Activated B cell treated with CpG ODN at 0.5 μM for 24 hours (primary cell): ENCODE results near the gene NUP107. TPM values are rescaled to one million over a fixed set of nuclear protein-coding genes. Genes with fewer than 3 reads are reported as not detected.

ENCODE experiments used
- ATAC-seq: fragments of 200-7000 bp; cut with Tn5 transposase; one replicate; pipeline ENCODE4 v1.10.0; 2021; ENCODE audit warnings: low read depth, mild to moderate bottlenecking, moderate library complexity
- CTCF ChIA-PET: fragments of 350-600 bp; sonication (Branson Sonifier 250); formaldehyde crosslinking; loops from one replicate; lab custom pipeline; 2021; ENCODE audit warnings: antibody characterized with exemption; lab: Charles Lee
- POLR2A ChIA-PET: fragments of 350-600 bp; sonication (Branson Sonifier 250); formaldehyde crosslinking; loops from one replicate; lab custom pipeline; 2021; ENCODE audit warnings: antibody characterized with exemption; lab: Charles Lee
- DNase-seq: peaks from one replicate; pipeline ENCODE4 v3.0.0; 2022
- H3K27ac Mint-ChIP-seq: one replicate; pipeline ENCODE4 v1.8.0; 2020; ENCODE audit warnings: mixed read lengths
- H3K27me3 Mint-ChIP-seq: one replicate; pipeline ENCODE4 v1.8.0; 2021; ENCODE audit warnings: mixed read lengths
- H3K36me3 Mint-ChIP-seq: one replicate; pipeline ENCODE4 v1.8.0; 2021; ENCODE audit warnings: low read depth, mixed read lengths
- H3K4me1 Mint-ChIP-seq: one replicate; pipeline ENCODE4 v1.8.0; 2021; ENCODE audit warnings: mixed read lengths
- H3K4me3 Mint-ChIP-seq: one replicate; pipeline ENCODE4 v1.8.0; 2020; ENCODE audit warnings: mild to moderate bottlenecking, mixed read lengths
- H3K9me3 Mint-ChIP-seq: one replicate; pipeline ENCODE4 v1.8.0; 2020; ENCODE audit warnings: mixed read lengths
- intact Hi-C: fragments of 100-400 bp; cut with micrococcal nuclease; formaldehyde crosslinking; loops from one replicate; pipeline ENCODE4 v1.15.1; 2024
- total RNA-seq: library from RNA; stranded (reverse); gene quantifications from 2 replicates; pipeline ENCODE4 v1.2.3, GENCODE V29; 2022
- TF ChIP-seq, protein P1 (sequence below): fragments of 200-600 bp; IDR thresholded peaks from one replicate; pipeline ENCODE4 v1.8.0; 2022; ENCODE audit warnings: antibody characterized with exemption, mild to moderate bottlenecking

The NUP107 gene
- total RNA-seq, 1 donor from 2014 or later: 90.8 TPM

DNA sequence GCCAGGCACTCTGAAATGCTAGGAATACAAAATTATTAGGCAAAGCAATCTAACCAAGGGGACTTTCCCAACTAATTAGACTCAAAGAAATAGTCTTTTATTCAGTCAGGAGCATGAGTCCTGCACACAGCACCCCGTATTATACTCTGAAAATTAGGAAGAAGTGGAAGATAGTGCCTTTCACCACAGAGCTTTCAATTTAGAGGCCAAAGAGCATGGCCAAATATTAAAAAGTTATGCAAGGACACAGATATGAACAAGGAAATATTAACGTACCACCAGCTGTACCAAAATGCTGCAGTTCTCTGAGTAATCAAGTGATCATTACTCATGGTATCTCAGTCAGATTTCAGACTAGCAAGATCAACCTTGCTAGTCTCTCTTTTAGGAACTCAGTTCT lies 98.6 kb downstream of the NUP107 start:
- ChIA-PET CTCF (no interaction called here), POLR2A (no interaction called here)
- H3K9me3 Mint-ChIP-seq: no peaks in the 10 kb centered on the region
- H3K27me3 Mint-ChIP-seq: no peaks in the 10 kb centered on the region
- TF ChIP-seq, protein P1, sequence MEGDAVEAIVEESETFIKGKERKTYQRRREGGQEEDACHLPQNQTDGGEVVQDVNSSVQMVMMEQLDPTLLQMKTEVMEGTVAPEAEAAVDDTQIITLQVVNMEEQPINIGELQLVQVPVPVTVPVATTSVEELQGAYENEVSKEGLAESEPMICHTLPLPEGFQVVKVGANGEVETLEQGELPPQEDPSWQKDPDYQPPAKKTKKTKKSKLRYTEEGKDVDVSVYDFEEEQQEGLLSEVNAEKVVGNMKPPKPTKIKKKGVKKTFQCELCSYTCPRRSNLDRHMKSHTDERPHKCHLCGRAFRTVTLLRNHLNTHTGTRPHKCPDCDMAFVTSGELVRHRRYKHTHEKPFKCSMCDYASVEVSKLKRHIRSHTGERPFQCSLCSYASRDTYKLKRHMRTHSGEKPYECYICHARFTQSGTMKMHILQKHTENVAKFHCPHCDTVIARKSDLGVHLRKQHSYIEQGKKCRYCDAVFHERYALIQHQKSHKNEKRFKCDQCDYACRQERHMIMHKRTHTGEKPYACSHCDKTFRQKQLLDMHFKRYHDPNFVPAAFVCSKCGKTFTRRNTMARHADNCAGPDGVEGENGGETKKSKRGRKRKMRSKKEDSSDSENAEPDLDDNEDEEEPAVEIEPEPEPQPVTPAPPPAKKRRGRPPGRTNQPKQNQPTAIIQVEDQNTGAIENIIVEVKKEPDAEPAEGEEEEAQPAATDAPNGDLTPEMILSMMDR: no peak
- no peak for ATAC-seq
- no peak for DNase-seq
- peaks cover 16% of the 10 kb centered on the region for H3K4me1 Mint-ChIP-seq
- intact Hi-C loops: no loop called here
- H3K4me3 Mint-ChIP-seq: no peak overlapping the region
- no peak overlapping the region for H3K27ac Mint-ChIP-seq
- H3K36me3 Mint-ChIP-seq: no peaks in the 10 kb centered on the region

DNA sequence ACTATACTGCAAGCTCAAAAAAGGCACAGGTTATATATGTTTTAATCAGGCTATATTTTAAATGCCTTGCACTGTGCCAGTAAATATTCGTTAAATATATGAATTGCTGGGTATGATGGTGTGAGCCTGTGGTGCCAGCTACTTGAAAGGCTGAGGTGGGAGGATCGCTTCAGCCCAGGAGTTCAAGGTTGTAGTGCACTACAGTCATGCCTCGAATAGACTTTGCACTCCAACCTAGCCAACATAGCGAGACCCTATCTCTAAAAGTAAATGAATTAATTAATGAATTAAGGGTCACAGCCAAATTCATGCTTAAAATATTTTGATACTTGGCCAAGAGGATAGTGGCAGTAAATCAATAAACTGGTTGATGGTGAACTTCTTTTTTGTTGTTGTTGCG lies 99.0 kb downstream of the NUP107 start:
- DNase-seq: no peak
- Mint-ChIP-seq H3K36me3 (no peaks in the 10 kb centered on the region), H3K4me1 (peaks cover 16% of the 10 kb centered on the region), H3K27me3 (no peaks in the 10 kb centered on the region), H3K27ac (no peak overlapping the region), H3K4me3 (no peak overlapping the region), H3K9me3 (no peaks in the 10 kb centered on the region)
- ATAC-seq: no peak
- ChIA-PET CTCF (no interaction called here), POLR2A (no interaction called here)
- intact Hi-C loops: no loop called here
- TF ChIP-seq, protein P1: no peak

DNA sequence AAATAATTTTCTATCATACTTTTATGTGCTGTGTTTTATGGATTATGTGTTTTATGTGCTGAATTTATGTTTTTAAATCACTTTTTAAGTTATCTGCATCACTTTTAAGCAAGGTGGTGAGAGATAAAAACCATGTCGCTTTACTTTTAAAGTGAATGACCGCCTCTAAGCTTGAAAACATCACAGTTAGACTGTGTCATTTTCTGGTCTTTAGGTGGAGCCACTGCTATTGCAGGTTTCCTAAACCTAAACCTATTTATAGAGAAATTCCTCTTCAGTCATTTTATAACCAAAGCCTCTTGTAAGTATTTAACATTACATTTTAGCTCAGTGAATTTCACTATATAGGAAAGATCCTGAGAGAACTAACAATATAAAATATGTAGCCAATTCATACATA lies 100.2 kb downstream of the NUP107 start:
- no peak overlapping the region for H3K27ac Mint-ChIP-seq
- no peaks in the 10 kb centered on the region for H3K36me3 Mint-ChIP-seq
- DNase-seq (no peak), ATAC-seq (no peak)
- no peaks in the 10 kb centered on the region for H3K27me3 Mint-ChIP-seq
- TF ChIP-seq, protein P1: no peak
- no peak overlapping the region for H3K4me3 Mint-ChIP-seq
- H3K9me3 Mint-ChIP-seq: no peaks in the 10 kb centered on the region
- H3K4me1 Mint-ChIP-seq: peaks cover 16% of the 10 kb centered on the region
- ChIA-PET POLR2A (interaction anchor here (0.6 to 1.3 kb wide), 5 partner anchors 9 to 684 kb away, joined by 4 to 13 read pairs (median 5); partner anchors contain the start of gene MDM2), CTCF (no interaction called here)
- intact Hi-C loops: loop anchor here (1.0 kb wide), 1 partner anchor 41 kb away; the partner anchor contains the start of gene SLC35E3

DNA sequence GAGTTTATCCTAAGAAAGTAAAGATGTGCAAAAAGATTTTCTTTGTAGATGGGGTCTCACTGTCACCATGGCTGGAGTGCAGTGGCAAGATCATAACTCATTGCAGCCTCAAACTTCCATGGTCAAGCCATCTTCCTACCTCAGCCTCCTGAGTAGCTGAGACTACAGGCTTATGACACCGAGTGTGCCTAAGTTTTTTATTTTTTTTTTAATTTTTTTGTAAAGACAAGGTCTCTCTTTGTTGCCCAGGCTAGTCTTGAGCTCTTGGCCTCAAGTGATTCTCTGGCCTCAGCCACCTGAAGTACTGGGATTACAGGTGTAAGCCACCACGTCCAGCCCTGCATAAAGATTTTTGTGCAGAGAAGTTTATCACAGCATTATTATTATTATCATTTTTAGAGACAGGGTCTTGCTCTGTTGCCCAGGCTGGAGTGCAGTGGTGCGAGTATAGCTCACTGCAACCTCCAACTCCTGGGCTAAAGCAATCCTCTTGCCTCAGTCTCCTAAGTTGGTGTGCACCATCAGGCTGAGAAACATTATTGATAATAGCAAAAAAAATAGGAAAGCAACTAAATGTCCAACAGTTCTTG lies 101.9 kb downstream of the NUP107 start:
- H3K4me1 Mint-ChIP-seq: peaks cover 16% of the 10 kb centered on the region
- ATAC-seq: no peak
- no peaks in the 10 kb centered on the region for H3K27me3 Mint-ChIP-seq
- H3K27ac Mint-ChIP-seq: no peak overlapping the region
- no peaks in the 10 kb centered on the region for H3K9me3 Mint-ChIP-seq
- TF ChIP-seq, protein P1: no peak
- ChIA-PET POLR2A (no interaction called here), CTCF (no interaction called here)
- DNase-seq: no peak
- H3K4me3 Mint-ChIP-seq: no peak overlapping the region
- no peaks in the 10 kb centered on the region for H3K36me3 Mint-ChIP-seq
- intact Hi-C loops: no loop called here

DNA sequence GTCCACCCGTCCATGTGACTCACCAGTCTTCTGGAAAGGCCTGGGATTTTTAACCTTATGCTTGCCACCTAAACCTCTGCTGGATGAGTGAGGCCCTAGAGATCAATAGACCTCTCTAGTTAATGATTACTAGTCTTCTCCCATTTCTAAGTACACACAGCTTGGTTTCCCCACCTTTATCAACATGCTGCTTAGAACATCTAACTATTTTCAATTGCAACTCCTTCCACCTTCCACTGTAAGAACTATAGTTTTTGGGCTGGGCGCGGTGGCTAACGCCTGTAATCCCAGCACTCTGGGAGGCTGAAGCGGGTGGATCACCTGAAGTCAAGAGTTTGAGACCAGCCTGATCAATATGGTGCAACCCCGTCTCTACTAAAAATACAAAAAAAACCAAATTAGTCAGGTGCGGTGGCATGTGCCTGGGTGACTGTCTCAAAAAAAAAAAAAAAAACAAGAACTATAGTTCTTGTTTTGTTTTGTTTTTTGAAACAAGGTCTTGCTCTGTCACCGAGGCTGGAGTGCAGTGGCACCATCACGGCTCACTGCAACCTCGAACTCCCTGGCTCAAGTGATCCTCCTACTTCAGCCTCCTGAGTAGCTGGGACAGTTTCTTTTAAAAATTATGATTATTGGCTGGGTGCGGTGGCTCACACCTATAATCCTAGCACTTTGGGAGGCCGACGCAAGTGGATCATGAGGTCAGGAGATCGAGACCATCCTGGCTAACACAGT lies 102.5 kb downstream of the NUP107 start:
- ATAC-seq: no peak
- no peak for DNase-seq
- H3K36me3 Mint-ChIP-seq: no peaks in the 10 kb centered on the region
- no peak overlapping the region for H3K27ac Mint-ChIP-seq
- peaks cover 16% of the 10 kb centered on the region for H3K4me1 Mint-ChIP-seq
- H3K4me3 Mint-ChIP-seq: no peak overlapping the region
- H3K27me3 Mint-ChIP-seq: no peaks in the 10 kb centered on the region
- intact Hi-C loops: no loop called here
- ChIA-PET POLR2A (no interaction called here), CTCF (no interaction called here)
- no peaks in the 10 kb centered on the region for H3K9me3 Mint-ChIP-seq
- TF ChIP-seq, protein P1: no peak
